GM23338 (cell line): ENCODE measurements around the gene PHC1. TPM values are rescaled to one million over a fixed set of nuclear protein-coding genes. Genes with fewer than 3 reads are reported as not detected.

Source experiments
- ATAC-seq: fragments of 200-7000 bp; cut with Tn5 transposase; 3 replicates; pipeline ENCODE4 v1.9.1; 2020
- DNase-seq: peaks from one replicate; pipeline ENCODE4 v3.0.0-alpha.2; 2015; ENCODE audit warnings: low spot score
- H2AFZ ChIP-seq: fragments of 200-600 bp; sonication (generic); 2 replicates; pipeline ENCODE4 v1.8.0; 2016; ENCODE audit warnings: antibody characterized with exemption, mild to moderate bottlenecking, moderate library complexity
- H3F3A ChIP-seq: fragments of 200-600 bp; sonication (generic); replicated peaks from 2 replicates; pipeline ENCODE4 v1.8.0; 2017; ENCODE audit warnings: antibody characterized with exemption, mixed run types, low read depth
- H3K27ac ChIP-seq: fragments of 200-600 bp; sonication (generic); 2 replicates; pipeline ENCODE4 v1.6.1; 2016; ENCODE audit warnings: low read depth
- H3K27me3 ChIP-seq: fragments of 200-600 bp; sonication (generic); 2 replicates; pipeline ENCODE4 v1.8.0; 2016; ENCODE audit warnings: mild to moderate bottlenecking, mixed run types, moderate library complexity; ENCODE audit not compliant: insufficient read depth
- H3K36me3 ChIP-seq: fragments of 200-600 bp; sonication (generic); 2 replicates; pipeline ENCODE4 v1.8.0; 2016; ENCODE audit warnings: mild to moderate bottlenecking; ENCODE audit not compliant: insufficient read depth
- H3K4me1 ChIP-seq: fragments of 200-600 bp; sonication (generic); 2 replicates; pipeline ENCODE4 v1.8.0; 2016; ENCODE audit warnings: mild to moderate bottlenecking, moderate library complexity; ENCODE audit not compliant: insufficient read depth
- H3K4me2 ChIP-seq: fragments of 200-600 bp; sonication (generic); 2 replicates; pipeline ENCODE4 v1.7.1; 2017; ENCODE audit warnings: mixed run types
- H3K4me3 ChIP-seq: fragments of 200-600 bp; sonication (generic); 2 replicates; pipeline ENCODE4 v1.6.1; 2016; ENCODE audit warnings: mixed run types
- H3K79me2 ChIP-seq: fragments of 200-600 bp; sonication (generic); replicated peaks from 2 replicates; pipeline ENCODE4 v1.8.0; 2017; ENCODE audit warnings: mild to moderate bottlenecking; ENCODE audit not compliant: insufficient read depth
- H3K9me2 ChIP-seq: fragments of 200-600 bp; sonication (generic); 2 replicates; pipeline ENCODE4 v1.8.0; 2017; ENCODE audit not compliant: insufficient read depth
- H4K20me1 ChIP-seq: fragments of 200-600 bp; sonication (generic); replicated peaks from 2 replicates; pipeline ENCODE4 v1.8.0; 2017; ENCODE audit warnings: mild to moderate bottlenecking; ENCODE audit not compliant: insufficient read depth
- H3K27ac Mint-ChIP-seq: 2 replicates; pipeline ENCODE4 v1.8.0; 2020; ENCODE audit warnings: inconsistent platforms, mild to moderate bottlenecking, moderate library complexity, mixed read lengths
- H3K27me3 Mint-ChIP-seq: 3 replicates; pipeline ENCODE4 v1.8.0; 2022; ENCODE audit warnings: low read depth, mild to moderate bottlenecking, moderate library complexity, mixed read lengths, inconsistent platforms; ENCODE audit not compliant: insufficient read depth, poor library complexity
- H3K36me3 Mint-ChIP-seq: 3 replicates; pipeline ENCODE4 v1.8.0; 2021; ENCODE audit warnings: low read depth, mild to moderate bottlenecking, inconsistent platforms, moderate library complexity, mixed read lengths
- H3K4me1 Mint-ChIP-seq: 3 replicates; pipeline ENCODE4 v1.8.0; 2020; ENCODE audit warnings: mild to moderate bottlenecking, inconsistent platforms, mixed read lengths
- H3K4me3 Mint-ChIP-seq: 3 replicates; pipeline ENCODE4 v1.8.0; 2021; ENCODE audit warnings: moderate library complexity, mild to moderate bottlenecking, inconsistent platforms, mixed read lengths
- H3K9me3 Mint-ChIP-seq: 3 replicates; pipeline ENCODE4 v1.8.0; 2020; ENCODE audit warnings: moderate library complexity, mild to moderate bottlenecking, inconsistent platforms, mixed read lengths
- NANOG ChIP-seq: IDR thresholded peaks from 2 replicates; pipeline ENCODE4 v1.6.1; 2016; ENCODE audit warnings: antibody characterized with exemption, borderline replicate concordance
- ZNF462 ChIP-seq: fragments of 250-450 bp; sonication (Bioruptor Pico); IDR thresholded peaks from 2 replicates; pipeline ENCODE4 v1.5.0; 2020; ENCODE audit warnings: mild to moderate bottlenecking, moderate library complexity
- polyA plus RNA-seq: library from polyadenylated mRNA; unstranded; fragments of >200 nt; fragmentation: Nextera tagmentation; extraction: Ambion mirVana; gene quantifications from 2 replicates; pipeline ENCODE4 v1.2.1, GENCODE V29; 2016
- total RNA-seq: library from RNA; depleted of rRNA; stranded (reverse); fragments of >200 nt; shearing (Covaris generic); gene quantifications from 2 replicates; pipeline ENCODE4 v1.2.3, GENCODE V29; 2014
- TF ChIP-seq, protein P1 (sequence below): IDR thresholded peaks from one replicate; pipeline ENCODE4 v1.6.1; 2018; ENCODE audit warnings: antibody characterized with exemption; ENCODE audit not compliant: unreplicated experiment
- TF ChIP-seq, protein P2 (sequence below): IDR thresholded peaks from 2 replicates; pipeline ENCODE4 v1.6.1; 2016; ENCODE audit warnings: antibody characterized with exemption

PHC1 gene
- total and polyA plus RNA-seq, 2 experiments from 2014 or later = 303 to 1,069 TPM

DNA sequence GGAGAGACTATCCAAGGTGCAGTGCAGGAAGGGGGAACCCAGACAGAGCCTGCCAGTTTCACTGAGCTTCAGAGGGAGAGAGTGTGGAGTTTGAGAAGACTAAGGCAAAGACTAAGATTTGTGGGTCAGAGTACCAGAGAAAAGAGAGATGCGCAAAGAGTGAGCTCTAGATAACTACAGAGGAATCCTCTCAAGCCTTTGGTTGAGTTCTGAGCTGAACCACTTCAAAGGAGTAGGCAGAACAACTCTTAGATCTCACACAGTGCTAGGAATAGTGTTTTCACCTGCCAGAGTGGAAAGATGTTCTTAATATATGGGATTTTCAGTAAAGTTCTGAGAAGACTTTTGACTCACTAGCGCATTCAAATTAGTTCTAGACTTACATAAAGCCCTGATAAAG is 45.9 kb downstream of the PHC1 start:
- Mint-ChIP-seq H3K4me3 (no peak overlapping the region), H3K27me3 (peaks cover 1% of the 10 kb centered on the region), H3K4me1 (no peaks in the 10 kb centered on the region), H3K36me3 (peaks cover 66% of the 10 kb centered on the region), H3K9me3 (peaks cover 42% of the 10 kb centered on the region), H3K27ac (no peak overlapping the region)
- H3F3A ChIP-seq = peaks cover 3% of the 10 kb centered on the region; the same call in 1 of the 2 replicates
- no peaks in the 10 kb centered on the region for H3K27me3 ChIP-seq
- DNase-seq = no peak
- H2AFZ ChIP-seq = no peak overlapping the region
- peaks cover 11% of the 10 kb centered on the region; the same call in 1 of the 2 replicates for H3K36me3 ChIP-seq
- H3K79me2 ChIP-seq = no peaks in the 10 kb centered on the region
- TF ChIP-seq ZNF462 (CRISPR knock-in tag) (no peak), NANOG (no peak)
- TF ChIP-seq, protein P1, sequence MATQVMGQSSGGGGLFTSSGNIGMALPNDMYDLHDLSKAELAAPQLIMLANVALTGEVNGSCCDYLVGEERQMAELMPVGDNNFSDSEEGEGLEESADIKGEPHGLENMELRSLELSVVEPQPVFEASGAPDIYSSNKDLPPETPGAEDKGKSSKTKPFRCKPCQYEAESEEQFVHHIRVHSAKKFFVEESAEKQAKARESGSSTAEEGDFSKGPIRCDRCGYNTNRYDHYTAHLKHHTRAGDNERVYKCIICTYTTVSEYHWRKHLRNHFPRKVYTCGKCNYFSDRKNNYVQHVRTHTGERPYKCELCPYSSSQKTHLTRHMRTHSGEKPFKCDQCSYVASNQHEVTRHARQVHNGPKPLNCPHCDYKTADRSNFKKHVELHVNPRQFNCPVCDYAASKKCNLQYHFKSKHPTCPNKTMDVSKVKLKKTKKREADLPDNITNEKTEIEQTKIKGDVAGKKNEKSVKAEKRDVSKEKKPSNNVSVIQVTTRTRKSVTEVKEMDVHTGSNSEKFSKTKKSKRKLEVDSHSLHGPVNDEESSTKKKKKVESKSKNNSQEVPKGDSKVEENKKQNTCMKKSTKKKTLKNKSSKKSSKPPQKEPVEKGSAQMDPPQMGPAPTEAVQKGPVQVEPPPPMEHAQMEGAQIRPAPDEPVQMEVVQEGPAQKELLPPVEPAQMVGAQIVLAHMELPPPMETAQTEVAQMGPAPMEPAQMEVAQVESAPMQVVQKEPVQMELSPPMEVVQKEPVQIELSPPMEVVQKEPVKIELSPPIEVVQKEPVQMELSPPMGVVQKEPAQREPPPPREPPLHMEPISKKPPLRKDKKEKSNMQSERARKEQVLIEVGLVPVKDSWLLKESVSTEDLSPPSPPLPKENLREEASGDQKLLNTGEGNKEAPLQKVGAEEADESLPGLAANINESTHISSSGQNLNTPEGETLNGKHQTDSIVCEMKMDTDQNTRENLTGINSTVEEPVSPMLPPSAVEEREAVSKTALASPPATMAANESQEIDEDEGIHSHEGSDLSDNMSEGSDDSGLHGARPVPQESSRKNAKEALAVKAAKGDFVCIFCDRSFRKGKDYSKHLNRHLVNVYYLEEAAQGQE = no peak
- TF ChIP-seq, protein P2, sequence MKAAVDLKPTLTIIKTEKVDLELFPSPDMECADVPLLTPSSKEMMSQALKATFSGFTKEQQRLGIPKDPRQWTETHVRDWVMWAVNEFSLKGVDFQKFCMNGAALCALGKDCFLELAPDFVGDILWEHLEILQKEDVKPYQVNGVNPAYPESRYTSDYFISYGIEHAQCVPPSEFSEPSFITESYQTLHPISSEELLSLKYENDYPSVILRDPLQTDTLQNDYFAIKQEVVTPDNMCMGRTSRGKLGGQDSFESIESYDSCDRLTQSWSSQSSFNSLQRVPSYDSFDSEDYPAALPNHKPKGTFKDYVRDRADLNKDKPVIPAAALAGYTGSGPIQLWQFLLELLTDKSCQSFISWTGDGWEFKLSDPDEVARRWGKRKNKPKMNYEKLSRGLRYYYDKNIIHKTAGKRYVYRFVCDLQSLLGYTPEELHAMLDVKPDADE = no peak
- no peak for ATAC-seq
- no peak overlapping the region for H3K4me2 ChIP-seq
- H3K4me1 ChIP-seq = no peaks in the 10 kb centered on the region
- H4K20me1 ChIP-seq = no peaks in the 10 kb centered on the region
- H3K9me2 ChIP-seq = no peaks in the 10 kb centered on the region
- no peak overlapping the region for H3K4me3 ChIP-seq
- H3K27ac ChIP-seq = no peak overlapping the region
